ENCODE results near the gene USP15. TPM values are rescaled to one million over a fixed set of nuclear protein-coding genes. Genes with fewer than 3 reads are reported as not detected.

USP15 gene
- total RNA-seq, 1 donor from 2014 or later, result 78.9 TPM

- DNase-seq (ENCODE audit: low spot score), result no peak
Measured at GRCh38 chr12:62279961-62280360, 19.8 kb downstream of the USP15 start.

- no peak for DNase-seq (ENCODE audit: low spot score)
Measured at GRCh38 chr12:62282057-62282774, 22.0 kb downstream of the USP15 start.

DNA sequence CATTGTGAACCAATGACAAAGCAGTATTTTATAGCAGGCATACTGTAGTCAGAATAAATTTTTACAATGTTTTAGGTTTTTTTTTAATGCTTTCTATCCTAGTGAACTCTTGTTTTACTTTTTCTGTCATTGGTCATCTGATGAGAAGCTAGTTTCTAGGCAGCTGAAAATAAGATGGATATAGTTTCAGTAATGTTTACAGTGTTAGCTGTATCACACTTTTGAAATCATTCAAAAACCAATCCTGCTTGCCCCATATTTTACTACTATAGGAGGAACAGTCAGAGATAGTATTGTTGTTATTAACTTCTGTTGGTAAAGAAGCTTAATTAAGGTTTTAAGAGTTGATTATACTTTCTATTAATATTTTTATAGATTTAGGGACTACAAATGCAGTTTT, 24.5 kb downstream of the USP15 start:
- no peak for DNase-seq (ENCODE audit: low spot score)

DNA sequence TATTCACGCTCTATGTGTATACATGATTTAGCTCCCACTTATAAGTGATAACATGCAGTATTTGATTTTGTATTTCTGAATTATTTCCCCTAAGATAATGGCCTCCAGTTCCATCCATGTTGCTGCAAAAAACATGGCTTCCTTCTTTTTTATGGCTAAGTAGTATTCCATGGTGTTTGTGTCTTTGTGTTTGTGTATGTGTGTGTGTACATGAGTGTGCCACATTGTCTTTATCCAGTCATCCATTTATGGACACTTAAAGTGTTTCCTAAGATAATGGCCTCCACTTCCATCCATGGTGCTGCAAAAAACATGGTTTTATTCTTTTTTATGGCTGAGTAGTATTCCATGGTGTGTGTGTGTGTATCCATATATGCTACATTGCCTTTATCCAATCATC, 25.1 kb downstream of the USP15 start:
- no peak for DNase-seq (ENCODE audit: low spot score)

DNA sequence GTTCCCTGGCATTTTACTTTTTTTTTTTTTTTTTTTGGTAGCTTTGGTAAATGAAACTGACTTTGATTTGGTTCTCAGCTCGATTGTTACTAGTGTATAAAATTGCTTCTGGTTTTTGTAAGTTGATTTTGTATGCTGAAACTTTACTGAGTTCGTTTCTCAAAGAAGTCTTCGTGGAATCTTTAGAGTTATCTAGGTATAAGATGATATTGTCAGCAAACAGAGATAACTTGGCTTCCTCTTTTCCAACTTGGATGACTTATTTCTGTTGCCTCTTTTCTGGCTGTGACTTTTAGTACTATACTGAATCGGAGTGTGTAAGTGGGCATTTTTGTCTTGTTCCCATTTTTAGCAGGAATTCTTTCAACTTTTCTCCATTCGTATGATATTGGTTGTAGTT, 28.1 kb downstream of the USP15 start:
- DNase-seq (ENCODE audit: low spot score), result no peak

DNA sequence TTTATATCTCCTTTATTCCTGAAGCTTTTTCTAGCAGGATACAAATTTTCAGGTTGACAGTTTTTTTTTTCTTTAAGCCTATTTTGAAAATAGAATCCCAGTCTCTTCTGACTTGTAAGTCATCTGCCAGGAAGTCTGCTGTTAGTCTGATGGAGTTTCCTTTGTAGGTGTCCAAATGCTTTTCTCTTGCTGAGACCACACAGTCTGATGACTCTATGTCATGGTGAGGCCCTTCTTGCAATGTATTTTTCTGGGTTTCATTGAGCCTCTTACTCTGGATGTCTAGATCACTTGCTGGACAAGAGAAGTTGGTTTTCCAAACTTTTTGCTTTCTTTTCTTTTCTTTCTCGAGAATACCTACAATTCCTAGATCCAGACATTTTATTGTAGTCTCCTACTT, 30.6 kb downstream of the USP15 start:
- DNase-seq (ENCODE audit: low spot score), result no peak

GRCh38 chr12:62291864-62292760, 31.9 kb downstream of the USP15 start:
- DNase-seq (ENCODE audit: low spot score), result no peak

DNA sequence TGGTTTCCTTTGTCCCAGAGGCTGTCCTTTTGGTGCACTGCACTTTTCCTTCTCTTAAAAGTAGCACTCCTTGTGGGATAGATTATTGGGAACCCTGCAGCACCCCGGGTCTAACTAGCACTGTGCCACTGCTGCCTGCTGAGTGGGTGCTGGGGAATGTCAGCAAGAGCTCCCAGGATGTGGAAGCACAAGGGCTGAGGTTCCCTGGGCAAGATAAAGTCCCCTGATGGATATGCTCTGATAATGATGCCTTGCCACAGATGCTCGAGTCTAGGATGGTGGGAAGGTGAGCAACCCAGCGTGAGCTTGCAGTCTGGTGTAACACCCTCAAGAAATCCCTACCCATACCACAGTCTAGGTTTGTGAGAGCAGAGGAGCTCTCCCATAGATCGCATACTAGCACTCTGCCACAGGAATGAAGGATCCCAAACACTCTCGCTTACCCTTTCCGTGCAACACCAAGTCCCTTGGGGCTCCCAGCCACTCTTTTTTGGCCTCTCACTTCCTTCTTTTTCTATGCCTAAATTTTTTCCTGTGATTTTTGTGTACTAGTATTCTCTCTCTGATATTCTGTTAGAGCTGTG, 32.6 kb downstream of the USP15 start:
- no peak for DNase-seq (ENCODE audit: low spot score)

DNA sequence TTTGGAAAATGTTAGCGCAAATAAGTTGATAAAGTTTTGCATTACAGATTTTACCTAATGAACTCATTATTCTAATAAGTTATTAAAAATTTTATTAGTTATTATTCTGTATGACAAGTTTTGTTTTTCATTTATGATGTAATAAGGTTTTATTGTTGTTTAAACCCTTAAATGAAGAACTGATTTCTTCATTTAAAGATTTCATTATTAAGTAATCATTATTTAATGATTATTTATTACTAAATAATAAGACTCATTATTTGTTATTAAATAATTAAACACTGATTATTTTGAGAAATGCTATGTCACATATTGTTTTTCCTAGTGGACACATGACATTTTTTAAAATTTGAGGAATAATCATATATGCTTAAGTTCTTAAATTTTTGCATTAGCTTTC, 34.2 kb downstream of the USP15 start:
- no peak for DNase-seq (ENCODE audit: low spot score)

GRCh38 chr12:62296001-62296400, 35.8 kb downstream of the USP15 start:
- DNase-seq (ENCODE audit: low spot score), result no peak

- DNase-seq (ENCODE audit: low spot score), result no peak
Measured at GRCh38 chr12:62297321-62297720, 37.1 kb downstream of the USP15 start.

GRCh38 chr12:62299617-62300016, 39.4 kb downstream of the USP15 start:
- no peak for DNase-seq (ENCODE audit: low spot score)

DNA sequence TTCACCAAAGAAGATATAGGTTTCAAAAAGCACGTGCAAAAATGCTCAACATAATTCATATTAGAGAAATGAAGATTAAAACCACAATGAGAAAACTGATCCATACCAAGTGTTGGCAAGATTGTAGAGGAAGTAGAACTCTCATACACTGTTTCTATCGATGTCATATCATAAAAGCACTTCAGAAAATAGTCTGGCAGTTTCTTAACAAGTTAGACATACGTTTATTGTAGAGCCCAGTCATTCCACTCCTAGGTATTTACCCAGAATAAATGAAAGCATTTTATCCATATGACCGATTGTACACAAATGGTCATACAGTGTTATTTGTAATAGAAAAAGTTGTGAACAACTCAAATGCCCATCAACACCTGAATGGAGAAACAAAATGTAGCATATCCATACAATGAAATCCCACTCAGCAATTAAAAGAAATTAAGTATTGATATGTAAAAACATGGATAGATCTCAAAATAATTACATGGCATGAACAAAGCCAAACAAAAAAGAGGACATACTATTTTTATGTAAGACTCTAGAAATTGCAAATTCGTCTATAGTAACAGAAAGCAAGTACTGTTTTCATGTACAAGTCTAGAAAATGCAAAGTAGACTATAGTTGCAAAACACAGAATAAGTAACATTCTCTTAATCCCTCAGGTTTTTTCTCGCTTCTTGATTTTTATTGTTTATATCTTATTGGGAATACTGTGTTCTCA, 41.0 kb downstream of the USP15 start:
- DNase-seq (ENCODE audit: low spot score), result no peak

GRCh38 chr12:62301799-62302133, 41.6 kb downstream of the USP15 start:
- no peak for DNase-seq (ENCODE audit: low spot score)

- DNase-seq (ENCODE audit: low spot score), result no peak
Measured at GRCh38 chr12:62304560-62304959, 44.4 kb downstream of the USP15 start.

DNA sequence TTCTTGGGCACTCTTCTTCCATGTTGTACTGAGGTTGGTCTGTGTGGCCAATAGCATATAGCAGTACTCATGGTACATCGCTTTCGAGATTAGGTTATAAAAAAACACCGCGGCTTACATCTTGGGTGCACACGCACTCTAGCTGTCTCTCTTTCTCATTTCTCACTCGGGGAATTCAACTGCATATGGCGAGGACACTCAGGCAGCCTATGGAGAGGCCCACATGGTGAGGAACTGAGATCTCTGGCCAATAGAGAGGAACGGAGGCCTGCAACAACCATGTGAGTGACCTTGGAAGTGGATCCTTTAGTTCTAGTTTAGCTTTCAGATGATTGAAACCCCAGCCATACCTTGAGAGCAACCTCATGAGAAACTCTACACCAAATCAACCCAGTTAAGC, 45.6 kb downstream of the USP15 start:
- no peak for DNase-seq (ENCODE audit: low spot score)

DNA sequence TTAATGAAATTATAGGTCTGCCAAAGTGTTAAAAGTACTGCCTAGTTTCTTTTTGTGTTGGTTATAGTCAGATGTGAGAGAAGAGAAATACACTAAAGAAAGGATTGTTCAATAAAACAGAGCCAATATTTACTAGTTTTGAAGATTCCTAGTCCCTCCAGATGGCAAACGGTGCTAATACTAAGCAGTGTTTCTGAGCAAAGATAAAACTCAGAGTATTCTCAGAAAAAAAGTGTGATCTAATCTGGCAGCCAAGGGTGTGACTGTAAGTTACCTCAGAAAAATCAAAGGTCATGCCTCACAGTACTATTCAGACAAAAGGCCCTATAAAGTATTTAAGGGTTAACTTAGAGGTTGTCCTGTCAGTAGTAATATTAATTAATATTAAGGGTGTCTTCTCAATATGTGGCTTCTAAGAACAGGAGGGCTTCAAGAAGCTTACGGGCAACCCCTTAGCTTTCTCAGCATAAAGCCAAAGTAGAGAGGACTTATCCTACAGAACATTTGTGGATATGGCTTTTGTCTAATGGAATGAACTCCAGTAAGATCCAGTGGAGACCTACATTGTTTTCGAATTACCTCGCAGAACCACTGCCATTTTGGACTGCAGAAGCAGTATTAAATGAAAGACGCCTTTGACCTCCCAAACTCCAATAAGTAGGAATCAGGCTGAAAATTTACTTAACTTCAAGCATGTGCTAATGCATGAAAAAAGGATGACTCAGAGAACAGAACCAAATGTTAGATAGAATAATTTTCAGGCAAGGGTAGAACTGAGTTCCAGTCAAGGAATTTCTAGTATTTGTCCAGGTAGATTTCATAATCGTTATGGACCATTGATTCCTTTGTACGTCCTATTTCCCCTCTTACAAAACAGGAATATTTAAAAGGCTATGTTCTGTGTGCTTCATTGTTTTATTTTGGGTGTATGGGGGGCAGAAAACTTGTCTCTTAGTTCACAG, 46.6 kb downstream of the USP15 start:
- DNase-seq (ENCODE audit: low spot score), result no peak

DNA sequence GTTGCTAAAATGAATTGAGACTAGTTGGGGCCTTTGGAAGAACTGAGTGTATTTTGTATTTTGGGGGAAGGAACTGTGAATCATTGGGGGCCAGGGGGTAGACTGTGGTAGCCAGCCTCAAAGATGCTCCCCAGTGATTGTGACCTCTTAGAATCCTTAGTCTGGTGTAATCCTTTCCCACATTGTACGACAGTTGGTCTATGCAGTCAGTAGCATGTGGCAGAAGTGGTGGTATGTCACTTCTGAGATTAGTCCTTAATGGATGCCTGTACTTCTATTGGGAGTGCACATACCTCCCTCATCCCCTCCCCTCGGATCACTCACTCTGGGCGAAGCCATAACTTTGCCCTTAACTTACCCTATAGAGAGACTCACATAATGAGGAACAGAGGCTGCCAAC, 48.0 kb downstream of the USP15 start:
- no peak for DNase-seq (ENCODE audit: low spot score)

DNA sequence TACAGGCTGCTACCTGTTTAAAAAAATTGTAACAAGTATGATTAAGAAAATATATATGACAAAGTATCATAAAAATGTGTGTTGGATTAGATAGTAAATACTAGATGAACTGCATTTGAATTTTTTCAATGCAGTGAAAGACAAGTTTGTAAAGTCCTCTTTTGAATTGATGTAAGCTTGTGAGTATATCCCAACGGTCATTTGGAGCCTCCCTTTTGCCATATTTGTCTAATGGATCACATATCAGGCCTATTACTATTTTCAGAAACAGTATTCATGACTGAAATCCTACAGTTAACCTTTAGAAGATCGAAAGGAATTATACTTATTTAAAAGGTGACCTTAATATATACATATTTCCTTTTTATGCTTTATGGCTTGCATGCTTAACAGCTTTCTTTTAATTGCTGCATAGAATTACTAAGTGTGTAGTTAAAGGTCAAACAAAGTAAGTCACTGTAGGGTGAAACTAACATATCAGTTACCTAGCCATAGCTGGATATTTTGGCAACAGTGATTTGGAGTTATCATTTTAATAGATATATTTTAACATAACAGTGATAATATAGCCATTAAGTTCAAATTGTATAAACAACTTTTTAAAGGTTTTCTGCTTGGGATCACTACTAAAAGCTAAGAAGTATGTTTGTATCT, 53.6 kb downstream of the USP15 start:
- DNase-seq (ENCODE audit: low spot score), result no peak

GRCh38 chr12:62317017-62317416, 56.8 kb downstream of the USP15 start:
- no peak for DNase-seq (ENCODE audit: low spot score)

Measured in mesenteric fat pad (tissue), 1 donor.